ENCODE results near the gene C2CD4B.

The C2CD4B gene

DNA sequence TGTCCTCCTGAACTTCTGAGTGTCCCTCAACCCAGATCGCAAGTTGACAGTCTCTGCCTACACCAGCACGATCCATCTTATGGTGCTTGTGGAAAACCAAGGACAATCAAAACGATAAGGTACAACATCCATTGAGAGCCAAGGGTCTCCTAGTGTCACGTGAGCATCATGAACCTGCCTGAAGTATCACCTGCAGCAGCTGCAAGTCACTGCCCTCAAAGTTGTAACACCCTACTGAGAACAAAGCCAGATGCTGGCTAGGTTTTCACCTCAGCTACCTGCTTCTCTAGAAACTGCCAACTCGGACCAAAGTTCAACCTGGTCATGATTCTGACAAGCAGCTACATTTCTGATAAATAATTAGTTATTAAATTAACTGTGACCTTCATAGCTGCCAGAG, 17.5 kb downstream of the C2CD4B start:
- DNase-seq (ENCODE audit: low read depth): no peak

GRCh38 chr15:62147149-62147548, 17.9 kb downstream of the C2CD4B start:
- DNase-seq (ENCODE audit: low read depth): no peak

DNA sequence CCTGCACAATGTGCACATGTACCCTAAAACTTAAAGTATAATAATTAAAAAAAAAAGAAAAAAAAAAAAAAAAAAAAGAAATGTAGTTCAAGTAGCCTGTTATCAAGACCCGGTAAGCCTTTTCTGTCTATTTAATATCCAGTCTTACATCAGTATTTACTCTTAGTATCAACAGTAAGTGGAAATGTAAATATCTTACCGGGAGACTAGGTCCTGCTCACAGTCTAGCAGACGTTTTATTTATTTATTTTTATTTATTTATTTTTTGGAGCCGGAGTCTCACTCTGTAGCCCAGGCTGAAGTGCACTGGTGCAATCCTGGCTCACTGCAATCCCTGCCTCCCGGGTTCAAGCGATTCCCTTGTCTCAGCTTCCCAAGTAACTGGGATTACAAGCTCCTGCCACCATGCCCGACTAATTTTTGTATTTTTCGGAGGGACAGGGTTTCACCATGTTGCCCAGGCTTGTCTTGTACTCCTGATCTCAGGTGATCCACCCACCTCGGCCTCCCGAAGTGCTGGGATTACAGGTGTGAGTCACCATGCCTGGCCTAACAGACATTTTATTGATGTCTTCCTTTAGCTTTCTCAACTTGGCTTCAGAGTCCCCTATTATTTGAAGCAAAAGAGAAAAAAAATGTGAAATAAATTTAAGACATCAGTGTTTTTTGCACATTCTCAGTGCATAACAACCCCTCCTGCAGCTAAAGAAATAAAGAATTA, 19.9 kb downstream of the C2CD4B start:
- no peak for DNase-seq (ENCODE audit: low read depth)

- no peak for DNase-seq (ENCODE audit: low read depth)
These were observed 22.3 kb downstream of the C2CD4B start for GRCh38 chr15:62142736-62143135.

DNA sequence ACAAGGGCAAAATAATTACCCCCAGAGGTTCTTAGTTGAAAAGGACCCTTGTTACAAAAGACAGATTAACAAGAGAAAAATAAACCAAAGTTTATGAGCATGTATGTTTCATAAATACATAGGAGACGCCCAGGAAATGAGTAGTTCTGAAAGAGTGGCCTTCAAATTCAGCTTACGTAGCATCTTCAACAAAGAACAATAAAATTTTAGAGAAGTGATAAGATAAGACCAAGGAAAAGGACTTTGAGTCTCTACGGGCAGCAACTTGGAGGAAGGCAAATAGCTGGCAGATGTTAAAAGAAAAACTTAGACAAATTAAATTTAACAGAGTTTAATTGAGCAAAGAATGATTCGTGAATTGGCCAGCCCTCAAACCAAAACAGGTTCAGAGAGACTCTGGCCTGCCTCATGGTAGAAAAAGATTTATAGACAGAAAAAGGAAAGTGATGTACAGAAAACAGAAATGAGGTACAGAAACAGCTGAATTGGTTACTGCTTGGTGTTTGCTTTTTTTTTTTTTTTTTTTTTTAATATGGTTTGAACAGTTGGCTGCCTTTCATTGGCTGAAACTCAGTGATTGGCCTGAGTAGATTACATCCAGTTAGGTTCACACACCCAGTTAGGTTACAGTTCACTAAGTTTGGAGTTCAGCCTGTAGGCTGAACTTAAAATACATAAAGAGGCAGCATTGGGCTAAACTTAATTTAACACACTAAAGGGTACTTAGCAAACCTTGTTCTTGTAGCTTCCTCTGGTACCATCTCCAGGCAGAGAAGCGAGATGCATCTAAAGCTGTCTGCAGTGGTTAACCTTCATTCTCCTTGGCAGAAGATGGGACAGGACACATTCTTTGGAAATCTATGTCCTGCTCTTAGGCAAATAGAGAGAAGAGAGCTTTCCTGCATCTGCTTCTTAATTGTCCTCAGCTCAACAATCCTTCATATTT, 23.2 kb downstream of the C2CD4B start:
- no peak for DNase-seq (ENCODE audit: low read depth)

GRCh38 chr15:62141200-62141599, 23.9 kb downstream of the C2CD4B start:
- DNase-seq (ENCODE audit: low read depth): no peak

- no peak for DNase-seq (ENCODE audit: low read depth)
These were observed 27.0 kb downstream of the C2CD4B start for GRCh38 chr15:62138124-62138523.

DNA sequence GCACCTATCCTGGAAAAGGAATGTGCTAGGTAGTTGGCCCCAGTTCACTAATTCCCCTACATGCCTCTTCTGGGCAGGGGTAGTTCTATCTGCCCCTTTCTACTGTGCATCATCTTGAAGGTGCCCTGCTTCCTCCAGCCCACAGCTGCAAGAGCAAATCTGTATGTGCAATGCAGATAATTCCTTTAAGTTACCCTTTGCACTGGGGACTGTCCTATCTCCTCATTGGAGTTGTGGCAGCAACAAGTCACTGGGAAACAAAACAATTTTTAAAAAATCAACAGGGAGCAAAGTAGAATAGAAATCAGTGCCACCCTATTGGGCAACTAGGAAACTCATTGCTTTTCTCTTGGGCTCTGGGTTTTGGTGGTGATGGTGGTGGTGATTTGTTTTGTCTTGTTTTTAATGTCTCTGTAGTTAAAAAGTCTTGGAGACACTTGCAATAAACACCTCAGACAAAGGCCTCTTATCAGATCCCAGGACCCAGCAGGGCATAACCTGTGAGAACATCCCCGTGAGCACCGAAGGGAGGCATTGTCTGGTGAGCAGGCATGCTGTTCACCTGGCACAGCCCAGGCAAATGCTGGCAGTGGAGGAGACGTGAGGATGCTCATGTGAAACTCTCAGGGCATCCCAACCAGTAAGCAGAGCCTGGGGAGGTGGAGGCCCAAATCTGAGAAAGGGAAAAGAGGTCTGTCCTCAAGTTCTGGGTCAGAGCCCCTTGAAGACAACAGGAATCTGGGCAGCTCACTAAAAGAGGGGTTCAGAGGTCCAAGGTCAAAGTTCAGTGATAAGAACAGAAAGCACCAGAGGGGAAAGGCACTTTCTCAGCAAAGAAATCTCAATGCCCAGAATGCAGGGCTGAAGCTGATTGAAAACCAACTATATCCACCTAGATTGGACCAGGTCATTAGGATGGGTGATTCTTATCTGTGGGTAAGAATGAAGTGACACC, 27.9 kb downstream of the C2CD4B start:
- DNase-seq (ENCODE audit: low read depth): no peak

DNA sequence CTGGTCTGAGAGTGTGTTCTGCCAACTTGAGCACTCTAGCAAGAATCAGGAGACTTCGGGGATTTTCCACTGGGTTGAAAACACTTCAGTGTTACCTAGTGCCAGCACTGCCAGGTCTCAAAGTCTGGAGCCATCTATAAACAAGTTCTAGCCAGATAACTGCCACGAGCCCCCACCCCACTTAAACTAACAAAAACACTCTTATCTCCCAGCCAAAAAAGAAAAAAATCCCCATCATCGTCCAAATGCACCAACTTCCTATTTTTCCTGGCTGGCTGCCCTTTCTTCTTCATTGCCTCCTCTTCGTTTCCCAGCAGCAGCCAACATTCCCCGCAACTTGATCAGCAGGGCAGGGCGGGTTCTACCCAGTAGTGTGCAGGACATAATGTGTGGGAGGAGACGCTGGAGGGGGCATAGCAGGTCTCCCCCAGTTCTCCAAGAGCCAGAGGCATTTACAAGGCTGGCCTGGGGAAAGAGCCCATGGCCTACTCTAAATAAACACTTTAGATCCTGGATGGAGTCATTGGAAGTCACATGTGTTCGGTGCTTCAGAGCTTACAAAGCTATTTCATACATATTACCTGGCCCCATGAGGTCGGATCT, 29.5 kb downstream of the C2CD4B start:
- no peak for DNase-seq (ENCODE audit: low read depth)

- no peak for DNase-seq (ENCODE audit: low read depth)
These were observed 31.9 kb downstream of the C2CD4B start for GRCh38 chr15:62133141-62133540.

- no peak for DNase-seq (ENCODE audit: low read depth)
These were observed 36.2 kb downstream of the C2CD4B start for GRCh38 chr15:62128916-62129315.

DNA sequence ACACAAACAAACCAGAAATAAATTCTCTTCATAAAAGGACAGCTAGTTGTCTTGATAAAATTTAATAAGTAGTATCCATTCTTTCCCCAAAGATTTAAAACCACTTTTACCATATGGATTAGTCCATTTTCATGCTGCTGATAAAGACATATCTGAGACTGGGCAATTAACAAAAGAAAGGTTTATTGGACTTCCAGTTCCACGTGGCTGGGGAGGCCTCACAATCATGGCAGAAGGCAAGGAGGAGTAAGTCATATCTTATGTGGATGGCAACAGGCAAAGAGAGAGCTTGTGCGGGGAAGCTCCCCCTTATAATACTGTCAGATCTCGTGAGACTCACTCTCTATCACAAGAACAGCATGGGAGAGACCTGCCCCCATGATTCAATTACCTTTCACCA, 38.7 kb downstream of the C2CD4B start:
- DNase-seq (ENCODE audit: low read depth): no peak

GRCh38 chr15:62125773-62126172, 39.3 kb downstream of the C2CD4B start:
- no peak for DNase-seq (ENCODE audit: low read depth)

GRCh38 chr15:62124973-62125303, 40.1 kb downstream of the C2CD4B start:
- no peak for DNase-seq (ENCODE audit: low read depth)

GRCh38 chr15:62124176-62124972, 40.7 kb downstream of the C2CD4B start:
- DNase-seq (ENCODE audit: low read depth): no peak

- DNase-seq (ENCODE audit: low read depth): no peak
These were observed 42.8 kb downstream of the C2CD4B start for GRCh38 chr15:62122249-62122648.

GRCh38 chr15:62121273-62122015, 43.6 kb downstream of the C2CD4B start:
- no peak for DNase-seq (ENCODE audit: low read depth)

DNA sequence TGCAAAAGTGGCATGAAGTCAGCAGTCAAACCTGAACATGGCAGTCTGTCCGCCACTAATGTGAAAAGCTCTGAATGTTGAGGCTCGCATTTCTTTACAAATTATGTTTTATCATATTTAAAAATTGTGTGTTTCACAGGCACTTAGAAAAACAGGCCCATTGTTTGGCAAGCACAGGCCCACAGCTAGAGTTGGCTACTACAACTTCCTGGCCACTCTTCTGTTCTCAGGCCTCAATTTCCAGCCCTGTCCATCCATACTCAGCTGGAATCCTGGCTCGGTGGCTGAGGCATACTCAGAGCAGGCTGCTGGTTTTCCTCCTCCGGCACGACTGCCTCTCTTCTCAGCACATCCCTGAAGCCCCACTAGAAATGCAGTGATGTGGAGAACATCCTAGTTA, 44.3 kb downstream of the C2CD4B start:
- no peak for DNase-seq (ENCODE audit: low read depth)

DNA sequence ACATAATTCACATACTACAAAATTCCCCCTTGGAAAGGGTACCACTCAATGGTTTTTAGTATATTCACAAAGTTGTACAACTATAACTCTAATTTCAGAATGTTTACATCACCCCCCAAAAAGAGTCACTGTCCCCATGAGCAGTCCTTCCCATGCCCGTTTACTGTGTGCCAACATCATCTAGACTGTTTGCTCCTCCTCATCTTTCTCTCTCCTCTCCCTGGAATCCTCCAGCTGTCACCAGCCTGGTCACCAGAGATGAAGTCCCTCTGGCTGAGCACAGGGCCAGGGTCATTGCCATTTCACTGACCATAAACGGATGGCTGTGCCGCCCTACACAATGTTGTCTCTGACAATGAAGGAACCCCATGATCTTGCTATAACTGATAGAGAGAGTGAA, 45.2 kb downstream of the C2CD4B start:
- DNase-seq (ENCODE audit: low read depth): no peak

DNA sequence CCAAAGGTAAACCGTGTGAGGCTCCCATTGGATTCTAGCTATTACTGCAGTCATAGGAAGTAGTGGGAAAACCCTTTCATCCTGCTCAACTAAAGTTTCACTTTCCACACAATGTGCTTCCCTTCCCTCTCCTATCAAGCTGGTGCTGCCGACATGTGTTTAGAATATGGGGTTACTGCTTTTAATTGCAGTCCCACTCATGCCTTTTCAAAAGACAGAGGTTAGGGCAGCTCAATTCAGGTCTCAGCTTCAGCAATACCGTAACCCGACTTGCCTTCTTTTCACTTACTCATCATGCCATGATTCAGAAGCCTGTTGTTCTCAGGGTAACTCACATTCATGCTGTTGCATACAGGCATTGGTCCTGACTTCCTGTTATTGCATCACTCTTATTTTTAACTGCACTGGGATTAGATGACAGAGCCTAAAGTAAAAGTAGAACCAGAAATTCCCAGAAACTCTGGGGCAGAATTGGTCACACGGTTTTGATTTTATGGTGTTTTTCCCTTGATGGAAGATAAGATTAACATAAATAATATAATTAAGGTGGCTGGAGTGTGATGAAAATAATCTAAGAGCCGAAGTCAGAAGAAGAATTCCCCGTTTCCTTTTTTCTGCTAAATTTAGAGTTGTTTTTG, 45.7 kb downstream of the C2CD4B start:
- no peak for DNase-seq (ENCODE audit: low read depth)

All from stimulated activated CD8-positive, alpha-beta memory T cell treated with anti-CD3 and anti-CD28 coated beads, Interleukin-15, amount 100 ng/mL, for 1 hour (primary cell).